H1 (cell line): ENCODE data around the gene VAV2. TPM values are rescaled to one million over a fixed set of nuclear protein-coding genes. Genes with fewer than 3 reads are reported as not detected.

ENCODE experiments used
- CTCF ChIA-PET: fragments of 300-600 bp; sonication (Branson Sonifier 250); formaldehyde crosslinking; loops from one replicate; lab custom pipeline; 2021; ENCODE audit not compliant: partially characterized antibody; lab: Charles Lee
- POLR2A ChIA-PET: fragments of 300-600 bp; sonication (Branson Sonifier 250); formaldehyde crosslinking; loops from one replicate; lab custom pipeline; 2021; ENCODE audit warnings: inconsistent platforms; ENCODE audit not compliant: partially characterized antibody; lab: Charles Lee
- DNase-seq, 2 experiments: peaks; one replicate each; pipeline versions ENCODE4 v3.0.0 to v3.0.0-alpha.2; 2010 to 2022; ENCODE audit warnings: low spot score in 2 of 2, low read depth in 1 of 2, mixed read lengths in 1 of 2
- FAIRE-seq: peaks from 2 replicates; lab custom pipeline; 2011; peaks lifted over from hg19 to GRCh38; lab: Jason Lieb, UNC
- H2AFZ ChIP-seq: 2 replicates; pipeline ENCODE4 v1.8.1; 2012; ENCODE audit warnings: low read length, inconsistent platforms
- H2AK5ac ChIP-seq: 2 replicates; pipeline ENCODE4 v1.6.1; 2013; ENCODE audit warnings: low read depth, low read length
- H2BK120ac ChIP-seq: replicated peaks from 2 replicates; pipeline ENCODE3; 2013; ENCODE audit warnings: low read depth, low read length, inconsistent platforms
- H2BK12ac ChIP-seq: 2 replicates; pipeline ENCODE4 v1.6.1; 2013; ENCODE audit warnings: low read depth, low read length
- H2BK15ac ChIP-seq: 2 replicates; pipeline ENCODE4 v1.6.1; 2013; ENCODE audit warnings: low read length
- H2BK20ac ChIP-seq: 2 replicates; pipeline ENCODE4 v1.6.1; 2013; ENCODE audit warnings: low read length
- H2BK5ac ChIP-seq: 2 replicates; pipeline ENCODE4 v1.6.1; 2013; ENCODE audit warnings: low read depth, low read length
- H3K14ac ChIP-seq: 2 replicates; pipeline ENCODE4 v1.6.1; 2013; ENCODE audit warnings: inconsistent platforms; ENCODE audit not compliant: insufficient read length
- H3K18ac ChIP-seq: 2 replicates; pipeline ENCODE4 v1.6.1; 2013; ENCODE audit warnings: low read length; ENCODE audit errors: extremely low read depth
- H3K23ac ChIP-seq: 2 replicates; pipeline ENCODE4 v1.6.1; 2013; ENCODE audit warnings: inconsistent platforms; ENCODE audit not compliant: insufficient read length
- H3K23me2 ChIP-seq: 2 replicates; pipeline ENCODE4 v1.6.1; 2013; ENCODE audit warnings: low read depth, low read length
- H3K27ac ChIP-seq: 2 replicates; pipeline ENCODE4 v1.6.1; 2011; ENCODE audit warnings: low read depth, low read length, inconsistent platforms
- H3K27me3 ChIP-seq, 4 experiments: replicated peaks in 1 of 4; 1 replicate in 1 of 4; 2 replicates in 3 of 4; pipeline versions ENCODE4 v1.6.1 to v1.8.1; 2011 to 2013; ENCODE audit warnings: low read length in 3 of 4, mild to moderate bottlenecking in 3 of 4, inconsistent platforms in 2 of 4, mixed read lengths in 2 of 4, moderate library complexity in 1 of 4; ENCODE audit not compliant: control insufficient read depth in 3 of 4, insufficient read depth in 3 of 4; ENCODE audit errors: extremely low read depth in 1 of 4
- H3K36me3 ChIP-seq, 4 experiments: 2 replicates each; pipeline versions ENCODE4 v1.6.1 to v1.8.1; 2011 to 2013; ENCODE audit warnings: mild to moderate bottlenecking in 4 of 4, low read length in 3 of 4, moderate library complexity in 2 of 4, control low read depth in 1 of 4, inconsistent platforms in 1 of 4; ENCODE audit not compliant: insufficient read depth in 4 of 4, control insufficient read depth in 2 of 4
- H3K4ac ChIP-seq: replicated peaks from 2 replicates; pipeline ENCODE3; 2013; ENCODE audit warnings: low read length, low read depth, mixed read lengths, inconsistent platforms; ENCODE audit not compliant: insufficient read length
- H3K4me1 ChIP-seq, 4 experiments: replicated peaks in 1 of 4; 1 replicate in 1 of 4; 2 replicates in 3 of 4; pipeline versions ENCODE4 v1.6.1 to v1.8.1; 2011 to 2013; ENCODE audit warnings: low read length in 3 of 4, inconsistent platforms in 2 of 4, mixed read lengths in 1 of 4; ENCODE audit not compliant: insufficient read depth in 4 of 4, control insufficient read depth in 3 of 4
- H3K4me2 ChIP-seq, 2 experiments: 2 replicates each; pipeline versions ENCODE4 v1.6.1 to v1.8.1; 2011 to 2013; ENCODE audit warnings: low read depth in 2 of 2, low read length in 2 of 2, control low read depth in 1 of 2, inconsistent platforms in 1 of 2, mild to moderate bottlenecking in 1 of 2; ENCODE audit not compliant: insufficient read depth in 1 of 2
- H3K4me3 ChIP-seq, 4 experiments: fragments of 200-600, 300-600 bp in 1 of 4; sonication (generic), shearing (Covaris generic), sonication (Bioruptor Twin) in 1 of 4; 2 replicates each; pipeline versions ENCODE4 v1.5.1 to v1.8.1; 2011 to 2016; ENCODE audit warnings: low read length in 4 of 4, low read depth in 3 of 4, control low read depth in 2 of 4, inconsistent platforms in 2 of 4, mild to moderate bottlenecking in 2 of 4, mixed read lengths in 1 of 4, moderate library complexity in 1 of 4; ENCODE audit not compliant: insufficient read depth in 2 of 4; ENCODE audit errors: extremely low read depth in 1 of 4
- H3K56ac ChIP-seq: replicated peaks from 2 replicates; pipeline ENCODE3; 2013; ENCODE audit warnings: low read depth, mild to moderate bottlenecking, mixed read lengths, low read length, inconsistent platforms; ENCODE audit not compliant: insufficient read length
- H3K79me1 ChIP-seq: 2 replicates; pipeline ENCODE4 v1.6.1; 2013; ENCODE audit warnings: low read depth, low read length, control low read depth
- H3K79me2 ChIP-seq, 2 experiments: 2 replicates each; pipeline versions ENCODE4 v1.6.1 to v1.8.1; 2012 to 2013; ENCODE audit warnings: low read length in 2 of 2, mild to moderate bottlenecking in 2 of 2, inconsistent platforms in 1 of 2; ENCODE audit not compliant: insufficient read depth in 2 of 2, control insufficient read depth in 1 of 2
- H3K9ac ChIP-seq, 4 experiments: replicated peaks in 1 of 4; 1 replicate in 1 of 4; 2 replicates in 3 of 4; pipeline versions ENCODE4 v1.6.1 to v1.8.1; 2011 to 2013; ENCODE audit warnings: low read depth in 3 of 4, low read length in 3 of 4, control low read depth in 2 of 4, mild to moderate bottlenecking in 2 of 4, moderate library complexity in 2 of 4, inconsistent platforms in 1 of 4; ENCODE audit errors: extremely low read depth in 1 of 4
- H3K9me3 ChIP-seq, 2 experiments: 2 replicates each; pipeline versions ENCODE4 v1.6.1 to v1.8.1; 2012 to 2013; ENCODE audit warnings: mild to moderate bottlenecking in 2 of 2, moderate library complexity in 2 of 2, control low read depth in 1 of 2, inconsistent platforms in 1 of 2, low read depth in 1 of 2, low read length in 1 of 2, mixed read lengths in 1 of 2; ENCODE audit not compliant: insufficient read depth in 2 of 2
- H4K20me1 ChIP-seq, 2 experiments: replicated peaks in 1 of 2; 2 replicates each; pipeline versions ENCODE3 to v1.8.1; 2011 to 2013; ENCODE audit warnings: inconsistent platforms in 2 of 2, low read length in 2 of 2, mild to moderate bottlenecking in 1 of 2; ENCODE audit not compliant: insufficient read depth in 2 of 2, control insufficient read depth in 1 of 2
- H4K5ac ChIP-seq: 2 replicates; pipeline ENCODE4 v1.6.1; 2013; ENCODE audit warnings: low read length, low read depth, mixed read lengths, inconsistent platforms; ENCODE audit not compliant: insufficient read length
- H4K8ac ChIP-seq: 2 replicates; pipeline ENCODE4 v1.8.0; 2013; ENCODE audit warnings: mild to moderate bottlenecking, moderate library complexity, low read length, inconsistent platforms; ENCODE audit not compliant: insufficient read depth; ENCODE audit errors: extremely low read depth
- H4K91ac ChIP-seq: replicated peaks from 2 replicates; pipeline ENCODE3; 2013; ENCODE audit warnings: low read length, mixed read lengths, inconsistent platforms; ENCODE audit not compliant: insufficient read length
- WGBS, 2 experiments: shearing (Covaris generic) in 1 of 2; methylation state at CpG; one replicate each; pipeline versions ENCODE4 v1.1.6 to v1.1.7; 2013 to 2015; ENCODE audit warnings: low lambda C conversion rate in 2 of 2, mixed read lengths in 2 of 2, inconsistent platforms in 1 of 2, low coverage in 1 of 2, missing lambda C conversion rate in 1 of 2; ENCODE audit not compliant: insufficient replicate concordance in 2 of 2, insufficient coverage in 1 of 2, insufficient read length in 1 of 2; ENCODE audit errors: extremely low coverage in 1 of 2, missing lambda C conversion rate in 1 of 2; 5-methylcytosine and 5-hydroxymethylcytosine counted together
- polyA plus RNA-seq, 7 experiments: library from polyadenylated mRNA; depleted of rRNA in 3 of 7; stranded (reverse) in 5 of 7; unstranded in 2 of 7; fragments of >200 nt in 5 of 7; fragments of 200-250 nt in 2 of 7; gene quantifications; 1 replicate in 5 of 7; 2 replicates in 1 of 7; 4 replicates in 1 of 7; pipeline versions ENCODE4 v1.2.1 to v1.2.3, GENCODE V29; 2011 to 2013; ENCODE audit warnings: missing spikeins in 2 of 7, mixed read lengths in 2 of 7
- total RNA-seq: library from RNA; stranded (reverse); fragmentation: NEBNext Ultra II Directional; extraction: Animal tissue kit (Norgen Biotek cat#: 25700); gene quantifications from 2 replicates; pipeline ENCODE4 v1.2.1, GENCODE V29; 2021

VAV2 gene
- total and polyA plus RNA-seq, 2 of the 8 experiments (the other 6 are each of a cell fraction or from before 2014, with no cell fraction given) = 13.6 to 37.6 TPM

DNA sequence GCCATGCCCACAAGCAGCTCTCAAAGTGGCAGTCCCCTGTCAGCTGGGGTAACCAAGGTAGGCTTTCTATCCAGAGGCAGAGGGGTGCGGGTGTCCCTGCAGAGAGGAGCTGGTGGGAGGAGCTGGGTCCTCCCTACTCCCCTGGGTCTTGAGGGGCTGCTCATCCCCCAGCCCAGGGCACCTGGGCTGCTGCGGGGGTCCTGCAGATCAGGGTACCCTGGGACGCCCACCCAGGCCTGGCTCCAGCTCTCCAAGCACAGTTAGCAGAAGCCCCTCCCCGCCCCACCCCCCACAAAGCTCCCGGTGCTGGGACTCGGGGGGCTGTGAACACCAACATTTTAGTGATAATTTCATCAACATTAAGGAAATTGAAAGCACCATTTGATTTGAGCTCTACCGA, 29.8 kb downstream of the VAV2 start:
- 88% methylated on average over 6 of the region's 7 CpGs; no CpG with 5 or more reads in 1 of the 2 experiments for WGBS, 2 experiments
- Histone ChIP-seq H2BK5ac (no peak overlapping the region), H2AK5ac (no peak overlapping the region), H2BK12ac (no peak overlapping the region), H3K18ac (no peak overlapping the region), H3K27ac (no peak overlapping the region), H3K9me3 (no peaks in the 10 kb centered on the region), H3K23me2 (no peaks in the 10 kb centered on the region; the same call in 1 of the 2 replicates), H3K79me1 (peaks cover 17% of the 10 kb centered on the region), H3K14ac (no peak overlapping the region), H3K4me2 (no peak overlapping the region), H4K5ac (no peak overlapping the region), H2BK20ac (no peak overlapping the region), H2BK120ac (no peak overlapping the region), H3K27me3 (no peaks in the 10 kb centered on the region), H3K36me3 (no peaks in the 10 kb centered on the region), H3K4ac (no peak overlapping the region), H3K9ac (no peak overlapping the region), H2BK15ac (no peak overlapping the region), H3K4me1 (peaks cover 4 to 38% (median 28%) of the 10 kb centered on the region in 4 experiments), H3K56ac (no peak overlapping the region), H2AFZ (no peak overlapping the region), H4K8ac (no peak overlapping the region), H3K4me3 (no peak overlapping the region), H3K79me2 (peaks cover 0 to 85% of the 10 kb centered on the region in 2 experiments; a peak in 3 of 4 replicates), H4K91ac (no peak overlapping the region), H3K23ac (no peak overlapping the region), H4K20me1 (peaks cover 0 to 8% of the 10 kb centered on the region in 2 experiments)
- FAIRE-seq (no peak), DNase-seq (no peak)
- ChIA-PET CTCF (interaction anchor here (1.2 to 1.6 kb wide), 3 partner anchors 18 to 36 kb away, joined by 3 read pairs; no protein-coding TSS in a partner anchor), POLR2A (interaction anchor here (0.8 to 1.1 kb wide), 2 partner anchors 14 to 49 kb away, joined by 3 read pairs; no protein-coding TSS in a partner anchor)
